ENCODE measurements around the gene SMURF1. TPM values are rescaled to one million over a fixed set of nuclear protein-coding genes. Genes with fewer than 3 reads are reported as not detected.

SMURF1 gene
- total and polyA plus RNA-seq, 2 experiments from 2014 or later, result 6.8 to 19.1 TPM

- H3K4me1 ChIP-seq (ENCODE audit: insufficient read depth), result peaks cover 27% of the 10 kb centered on the region
- H3K27me3 ChIP-seq (replicated peaks; ENCODE audit: insufficient read depth), result no peaks in the 10 kb centered on the region
- no peaks in the 10 kb centered on the region for H3K36me3 ChIP-seq (ENCODE audit: low read depth)
- in situ Hi-C loops (cut with MboI), result loop anchor here (10.0 kb wide), 1 partner anchor 171 kb away; no protein-coding TSS in a partner anchor
- H3K4me2 ChIP-seq (ENCODE audit: unreplicated experiment), result peak overlapping the region; percentile 21
- TF ChIP-seq EZH2 (IDR thresholded peaks at IDR 0.05; ENCODE audit: insufficient read depth, poor library complexity, severe bottlenecking), result no peak
- TF ChIP-seq EZH2phosphoT487 (IDR thresholded peaks at IDR 0.05; ENCODE audit: insufficient read depth, low read depth), result no peak
- H2AFZ ChIP-seq, result peak overlapping the region; percentile 69
- 6% methylated on average over 21 of the region's 46 CpGs; no CpG with 5 or more reads in 1 of the 2 experiments for WGBS, 2 experiments (ENCODE audit: low coverage in 1 of 2, low lambda C conversion rate in 2 of 2, missing lambda C conversion rate in 2 of 2)
- H3K9ac ChIP-seq, result peak overlapping the region; percentile 86
- H3F3A ChIP-seq (ENCODE audit: insufficient read depth), result peaks cover 31% of the 10 kb centered on the region
- H3K4me3 ChIP-seq, result peak overlapping the region; percentile 84
- no peaks in the 10 kb centered on the region for H3K9me2 ChIP-seq (ENCODE audit: insufficient read depth)
- H3K27ac ChIP-seq, result peak overlapping the region; percentile 68
- no peaks in the 10 kb centered on the region for H3K9me3 ChIP-seq (ENCODE audit: low read depth)
- H4K20me1 ChIP-seq (ENCODE audit: insufficient read depth), result no peaks in the 10 kb centered on the region; the same call in 1 of the 2 replicates
- H3K79me2 ChIP-seq (ENCODE audit: insufficient read depth), result peaks cover 37% of the 10 kb centered on the region
- no peak for DNase-seq
Observed at GRCh38 chr7:99143521-99143852, 421 bp downstream of the SMURF1 start.

- DNase-seq, result peak; percentile 100
Observed at GRCh38 chr7:99142727-99143520, 984 bp downstream of the SMURF1 start.

GRCh38 chr7:99141841-99142726 lies 1.8 kb downstream of the SMURF1 start:
- Histone ChIP-seq H4K20me1 (ENCODE audit: insufficient read depth) (no peaks in the 10 kb centered on the region; the same call in 1 of the 2 replicates), H3K27ac (peak overlapping the region; percentile 91), H3K4me3 (peak overlapping the region; percentile 84), H3K9me3 (ENCODE audit: low read depth) (no peaks in the 10 kb centered on the region), H3F3A (ENCODE audit: insufficient read depth) (peaks cover 45% of the 10 kb centered on the region), H3K79me2 (ENCODE audit: insufficient read depth) (peaks cover 51% of the 10 kb centered on the region), H3K36me3 (ENCODE audit: low read depth) (no peaks in the 10 kb centered on the region), H3K4me2 (ENCODE audit: unreplicated experiment) (peak overlapping the region; percentile 89), H3K4me1 (ENCODE audit: insufficient read depth) (peaks cover 41% of the 10 kb centered on the region), H3K9ac (peak overlapping the region; percentile 87), H3K27me3 (replicated peaks; ENCODE audit: insufficient read depth) (no peaks in the 10 kb centered on the region), H3K9me2 (ENCODE audit: insufficient read depth) (no peaks in the 10 kb centered on the region), H2AFZ (peak overlapping the region; percentile 67)
- TF ChIP-seq EZH2phosphoT487 (IDR thresholded peaks at IDR 0.05; ENCODE audit: insufficient read depth, low read depth) (no peak), EZH2 (IDR thresholded peaks at IDR 0.05; ENCODE audit: insufficient read depth, poor library complexity, severe bottlenecking) (no peak)
- peak; percentile 82 for DNase-seq
- 1 to 4% methylated on average over 24 to 27 of the region's 27 CpGs for WGBS, 2 experiments (ENCODE audit: low coverage in 1 of 2, low lambda C conversion rate in 2 of 2, missing lambda C conversion rate in 2 of 2)
- in situ Hi-C loops (cut with MboI), result loop anchor here (10.0 kb wide), 1 partner anchor 173 kb away; no protein-coding TSS in a partner anchor

More at GRCh38 chr7:99142727-99143520, 984 bp downstream of the SMURF1 start:
- H3F3A ChIP-seq (ENCODE audit: insufficient read depth), result peaks cover 36% of the 10 kb centered on the region
- peaks cover 32% of the 10 kb centered on the region for H3K4me1 ChIP-seq (ENCODE audit: insufficient read depth)
- peak overlapping the region; percentile 64 for H2AFZ ChIP-seq
- peak overlapping the region; percentile 87 for H3K9ac ChIP-seq
- no peaks in the 10 kb centered on the region for H3K36me3 ChIP-seq (ENCODE audit: low read depth)
- in situ Hi-C loops (cut with MboI), result loop anchor here (10.0 kb wide), 1 partner anchor 172 kb away; no protein-coding TSS in a partner anchor
- H3K4me2 ChIP-seq (ENCODE audit: unreplicated experiment), result peak overlapping the region; percentile 89
- no peaks in the 10 kb centered on the region for H3K27me3 ChIP-seq (replicated peaks; ENCODE audit: insufficient read depth)
- H3K9me3 ChIP-seq (ENCODE audit: low read depth), result no peaks in the 10 kb centered on the region
- WGBS, 2 experiments (ENCODE audit: low coverage in 1 of 2, low lambda C conversion rate in 2 of 2, missing lambda C conversion rate in 2 of 2), result 0 to 5% methylated on average over 1 to 33 of the region's 33 CpGs
- peak overlapping the region; percentile 84 for H3K4me3 ChIP-seq
- TF ChIP-seq EZH2 (IDR thresholded peaks at IDR 0.05; ENCODE audit: insufficient read depth, poor library complexity, severe bottlenecking), result no peak
- no peak for TF ChIP-seq EZH2phosphoT487 (IDR thresholded peaks at IDR 0.05; ENCODE audit: insufficient read depth, low read depth)
- no peaks in the 10 kb centered on the region for H3K9me2 ChIP-seq (ENCODE audit: insufficient read depth)
- H3K79me2 ChIP-seq (ENCODE audit: insufficient read depth), result peaks cover 43% of the 10 kb centered on the region
- H3K27ac ChIP-seq, result peak overlapping the region; percentile 91
- no peaks in the 10 kb centered on the region; the same call in 1 of the 2 replicates for H4K20me1 ChIP-seq (ENCODE audit: insufficient read depth)

GRCh38 chr7:99141334-99141733 lies 2.6 kb downstream of the SMURF1 start:
- 4 to 10% methylated on average over 3 of the region's 3 CpGs for WGBS, 2 experiments (ENCODE audit: low coverage in 1 of 2, low lambda C conversion rate in 2 of 2, missing lambda C conversion rate in 2 of 2)
- Histone ChIP-seq H2AFZ (peak overlapping the region; percentile 67; the same call in 1 of the 2 replicates), H3K4me2 (ENCODE audit: unreplicated experiment) (peak overlapping the region; percentile 89), H3K79me2 (ENCODE audit: insufficient read depth) (peaks cover 59% of the 10 kb centered on the region), H3K36me3 (ENCODE audit: low read depth) (no peaks in the 10 kb centered on the region), H3K9ac (peak overlapping the region; percentile 87), H3K9me3 (ENCODE audit: low read depth) (no peaks in the 10 kb centered on the region), H3F3A (ENCODE audit: insufficient read depth) (peaks cover 52% of the 10 kb centered on the region), H3K9me2 (ENCODE audit: insufficient read depth) (no peaks in the 10 kb centered on the region), H3K4me3 (peak overlapping the region; percentile 84), H3K27ac (peak overlapping the region; percentile 91), H4K20me1 (ENCODE audit: insufficient read depth) (no peaks in the 10 kb centered on the region; the same call in 1 of the 2 replicates), H3K4me1 (ENCODE audit: insufficient read depth) (peaks cover 48% of the 10 kb centered on the region), H3K27me3 (replicated peaks; ENCODE audit: insufficient read depth) (no peaks in the 10 kb centered on the region)
- TF ChIP-seq EZH2 (IDR thresholded peaks at IDR 0.05; ENCODE audit: insufficient read depth, poor library complexity, severe bottlenecking), result no peak
- no peak for TF ChIP-seq EZH2phosphoT487 (IDR thresholded peaks at IDR 0.05; ENCODE audit: insufficient read depth, low read depth)
- in situ Hi-C loops (cut with MboI), result loop anchor here (10.0 kb wide), 1 partner anchor 173 kb away; no protein-coding TSS in a partner anchor
- peak; percentile 31 for DNase-seq

Measured in GM23248 (cell line).